NCI-H1417 (cell line): ENCODE measurements around the gene MXI1.

Experiments
- DNase-seq, 3 experiments: peaks; one replicate each; lab custom pipeline; 2025; lab: John Stamatoyannopoulos, UW

The MXI1 gene

GRCh38 chr10:110274647-110275046 is 67.2 kb downstream of the MXI1 start:
- DNase-seq = no peak

DNA sequence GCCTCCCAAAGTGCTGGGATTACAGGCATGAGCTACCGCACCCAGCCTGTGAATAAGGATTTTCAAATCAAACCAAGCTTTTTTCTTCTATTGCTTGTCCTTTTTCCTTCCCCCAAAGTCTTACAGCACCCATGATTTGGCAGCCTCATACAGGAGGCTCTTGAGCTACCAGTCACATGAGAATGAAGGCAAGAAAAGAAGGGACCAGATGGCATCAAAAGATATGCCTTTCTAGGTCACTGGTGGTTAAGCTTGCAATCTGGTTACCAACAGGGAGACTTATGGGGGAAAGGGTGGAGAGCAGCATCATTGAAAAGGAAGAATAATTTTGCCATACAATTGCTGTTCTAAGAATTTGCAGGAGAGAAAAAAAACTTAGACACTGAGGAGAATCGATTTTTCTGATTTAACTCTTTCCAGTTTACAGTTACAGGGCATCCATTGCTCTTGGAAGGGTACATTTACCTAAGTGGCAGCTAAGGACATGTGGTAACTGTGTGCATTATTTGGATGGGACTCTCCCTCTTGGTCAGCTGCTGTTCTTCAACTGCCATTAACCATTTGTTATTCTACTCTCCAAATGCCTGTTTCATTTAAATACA is 67.8 kb downstream of the MXI1 start:
- DNase-seq = no peak

DNA sequence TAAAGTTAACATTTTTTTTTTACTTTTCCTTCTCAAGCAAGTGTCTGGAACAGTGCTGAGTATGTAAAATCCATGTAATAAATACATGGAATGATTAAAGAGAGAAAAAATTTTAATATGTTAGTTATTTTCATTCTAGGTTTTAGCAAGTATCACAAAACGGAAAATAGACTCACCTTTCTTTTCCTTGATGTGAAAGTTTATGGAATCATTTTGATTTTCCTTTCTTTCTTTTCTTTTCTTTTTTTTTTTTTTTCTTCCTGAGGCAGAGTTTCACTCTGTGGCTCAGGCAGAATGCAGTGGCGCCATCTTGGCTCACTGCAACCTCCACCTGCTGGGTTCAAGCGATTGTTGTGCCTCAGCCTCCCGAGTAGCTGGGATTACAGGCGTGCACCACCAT is 69.2 kb downstream of the MXI1 start:
- DNase-seq = no peak

DNA sequence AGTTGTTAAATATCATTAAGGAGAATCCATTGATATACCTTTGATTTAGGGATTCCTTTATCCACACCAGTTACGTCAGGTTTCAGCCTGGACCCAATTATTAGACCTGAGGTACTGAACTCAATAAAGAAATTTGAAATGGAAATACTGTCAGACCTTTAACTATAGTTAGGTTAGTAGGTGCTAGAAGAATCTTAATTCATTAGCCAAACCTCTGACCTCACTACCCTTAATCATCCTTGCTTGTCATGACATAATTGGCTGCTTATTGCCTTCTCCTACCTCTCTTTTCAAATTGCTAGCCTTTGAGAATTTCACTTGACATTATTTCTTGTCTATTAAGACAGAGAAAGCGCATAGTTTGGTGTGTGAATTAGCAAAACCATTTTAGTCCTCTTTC is 70.2 kb downstream of the MXI1 start:
- DNase-seq = no peak

- DNase-seq = no peak
Measured at GRCh38 chr10:110278562-110279406, 71.4 kb downstream of the MXI1 start.

DNA sequence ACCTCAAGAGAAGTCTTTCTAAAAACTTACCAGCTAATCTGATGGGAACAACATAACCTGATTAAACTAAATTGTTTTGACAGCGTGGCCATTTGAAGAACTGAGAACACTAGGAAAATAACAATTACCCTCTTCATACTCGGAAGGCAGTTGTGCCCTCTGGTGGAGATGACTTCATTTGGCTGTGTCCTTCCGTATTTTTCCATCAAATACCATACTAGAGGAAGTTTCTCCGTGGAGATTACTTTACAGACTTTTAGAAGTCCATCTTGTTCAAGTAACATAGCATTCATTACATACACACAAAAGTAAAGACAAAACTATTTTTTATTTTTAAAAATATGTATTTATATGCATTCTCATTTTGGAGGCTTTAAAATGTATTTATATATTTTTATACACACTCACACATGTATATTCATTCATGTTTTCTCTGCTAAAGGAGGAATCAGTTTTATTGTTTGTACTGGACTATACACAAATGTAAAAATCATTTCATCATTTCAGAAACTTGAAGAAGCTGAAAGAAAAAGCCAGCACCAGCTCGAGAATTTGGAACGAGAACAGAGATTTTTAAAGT is 72.1 kb downstream of the MXI1 start:
- DNase-seq = peak; percentile 12 to 64 (median 28)

- DNase-seq = no peak
Measured at GRCh38 chr10:110284262-110284661, 76.9 kb downstream of the MXI1 start.

DNA sequence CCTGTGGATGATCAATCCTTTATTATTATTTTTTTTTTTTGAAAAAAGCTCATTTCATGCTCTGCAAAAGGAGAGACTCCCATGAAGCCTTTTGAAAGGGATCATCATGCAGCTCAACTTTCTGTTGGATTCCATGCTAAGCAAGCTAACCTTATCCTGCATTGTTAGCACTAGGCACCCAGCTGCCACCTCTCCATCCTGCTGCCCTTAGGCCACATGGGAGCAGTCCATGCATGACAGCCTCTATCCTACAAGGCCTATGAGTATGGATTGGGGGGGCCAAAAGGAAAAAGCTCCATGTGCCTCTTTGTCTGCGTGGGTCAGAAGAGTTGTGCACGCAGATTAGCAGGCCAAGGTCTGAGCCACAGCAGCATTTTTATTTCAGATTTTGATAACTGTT is 78.1 kb downstream of the MXI1 start:
- DNase-seq = peak in 1 of 3 experiments; percentile 2

DNA sequence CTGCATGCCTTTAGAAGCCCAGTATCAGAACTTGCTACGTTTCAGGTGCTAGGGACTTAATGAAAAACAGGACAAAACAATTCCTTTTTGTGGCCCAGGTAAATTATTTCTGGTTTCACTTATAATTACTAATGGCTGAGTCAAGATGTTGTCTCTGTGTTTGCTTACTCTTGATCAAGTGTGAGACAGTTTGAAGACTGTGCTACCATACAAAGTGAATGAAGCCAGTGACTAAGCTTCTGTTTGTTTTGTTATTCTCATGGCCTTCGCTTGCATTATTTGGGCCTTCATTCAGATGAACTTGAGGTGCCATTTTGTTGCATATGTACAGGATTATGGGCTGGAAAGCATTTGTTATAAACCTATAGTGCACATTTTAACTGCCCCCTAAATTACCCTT is 79.4 kb downstream of the MXI1 start:
- DNase-seq = no peak

DNA sequence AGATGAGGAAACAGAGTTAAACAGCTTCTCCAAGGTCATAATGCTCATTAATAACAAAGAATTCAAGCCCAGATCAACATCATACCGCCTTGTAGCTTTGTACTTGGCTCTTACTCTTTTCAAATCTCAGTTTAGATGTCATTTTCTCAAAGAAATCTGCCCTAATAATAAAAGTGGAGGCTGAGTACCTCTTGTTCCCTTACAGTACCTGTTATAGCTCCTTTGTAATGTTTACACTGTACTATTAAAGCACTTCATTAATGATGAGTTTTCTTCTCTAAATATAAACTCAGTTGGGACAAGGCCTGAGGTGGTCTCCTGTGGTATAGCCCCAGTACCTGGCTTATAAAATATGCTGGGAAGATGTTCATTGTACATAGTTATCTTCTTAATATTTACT is 89.6 kb downstream of the MXI1 start:
- no peak for DNase-seq

- DNase-seq = no peak
Measured at GRCh38 chr10:110300486-110300986, 93.1 kb downstream of the MXI1 start.

GRCh38 chr10:110303681-110304080 is 96.3 kb downstream of the MXI1 start:
- DNase-seq = no peak

GRCh38 chr10:110304394-110304779 is 97.0 kb downstream of the MXI1 start:
- peak in 2 of 3 experiments; percentile 45 to 65 for DNase-seq

- peak; percentile 90 to 97 (median 94) for DNase-seq
Measured at GRCh38 chr10:110304780-110305421, 97.5 kb downstream of the MXI1 start, which contains the start of gene SMNDC1. Gene SMNDC1, minus strand, starts transcription at chr10:110304920. Its CDS starts 1,333 bp downstream, at chr10:110303587.

GRCh38 chr10:110305767-110306451 is 98.5 kb downstream of the MXI1 start:
- peak in 2 of 3 experiments; percentile 59 to 75 for DNase-seq

DNA sequence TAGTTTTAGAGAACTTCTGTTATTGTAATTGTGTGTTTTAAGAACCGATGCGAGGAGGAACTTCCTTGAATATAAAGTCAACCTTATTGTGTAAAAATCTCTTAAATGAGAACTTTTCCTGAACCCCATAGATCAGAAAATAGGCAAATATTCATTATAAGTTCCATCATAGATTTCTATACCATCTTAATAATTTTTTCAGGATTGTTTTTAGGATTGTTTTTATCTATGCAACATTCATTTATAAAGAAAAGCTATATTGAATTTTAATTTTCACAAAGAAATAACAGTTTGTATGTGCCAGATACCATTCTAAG is 99.0 kb downstream of the MXI1 start:
- DNase-seq = no peak

GRCh38 chr10:110307805-110308204 is 100.4 kb downstream of the MXI1 start:
- no peak for DNase-seq

DNA sequence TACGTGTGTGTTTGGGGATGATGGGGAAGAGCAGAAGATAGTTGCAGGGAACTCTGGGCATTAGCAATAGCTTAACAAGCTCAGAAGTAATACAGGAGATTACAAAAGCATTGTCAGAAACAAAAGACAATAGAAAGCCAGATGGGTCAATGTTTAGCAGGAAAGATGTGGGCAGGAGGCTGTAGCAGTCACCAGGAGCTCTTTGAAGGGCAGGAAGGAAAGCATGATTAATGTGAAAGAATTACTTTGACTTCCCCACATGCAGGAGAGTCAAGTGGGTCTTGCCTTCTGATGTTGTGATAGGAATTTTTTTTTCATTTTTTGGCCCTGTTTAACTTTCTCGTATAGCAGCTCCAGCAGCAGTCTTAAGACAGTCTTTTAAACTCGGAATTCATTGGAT is 103.3 kb downstream of the MXI1 start:
- DNase-seq = no peak

DNA sequence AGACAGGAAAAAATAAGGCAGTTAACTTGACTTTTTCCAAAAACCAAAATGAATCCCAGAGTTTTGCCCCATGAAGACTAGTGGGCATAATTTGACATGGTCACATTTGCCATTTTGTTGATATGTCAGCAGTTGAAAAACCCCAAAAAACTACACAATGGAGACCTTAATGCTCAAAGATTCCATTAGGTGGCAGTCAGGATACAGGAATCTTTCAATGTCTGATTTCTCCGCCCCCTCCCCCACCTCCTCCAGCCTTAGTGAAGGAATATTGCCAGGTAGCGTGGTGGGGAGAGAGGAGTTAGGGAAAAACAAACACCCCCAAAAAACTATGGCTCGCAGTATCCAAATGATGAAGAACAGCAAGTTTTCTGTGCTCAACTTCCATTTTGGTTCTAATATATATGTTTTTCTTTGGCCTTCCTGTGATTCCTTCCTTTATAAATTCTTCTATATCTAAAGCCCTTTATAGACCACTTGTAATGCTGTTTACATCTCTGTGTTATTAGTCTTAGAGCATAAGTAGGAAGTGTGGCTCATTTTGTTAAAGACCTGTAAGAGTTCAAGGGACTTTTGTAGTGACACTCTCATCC is 104.0 kb downstream of the MXI1 start:
- DNase-seq = peak; percentile 38 to 71 (median 47)

DNA sequence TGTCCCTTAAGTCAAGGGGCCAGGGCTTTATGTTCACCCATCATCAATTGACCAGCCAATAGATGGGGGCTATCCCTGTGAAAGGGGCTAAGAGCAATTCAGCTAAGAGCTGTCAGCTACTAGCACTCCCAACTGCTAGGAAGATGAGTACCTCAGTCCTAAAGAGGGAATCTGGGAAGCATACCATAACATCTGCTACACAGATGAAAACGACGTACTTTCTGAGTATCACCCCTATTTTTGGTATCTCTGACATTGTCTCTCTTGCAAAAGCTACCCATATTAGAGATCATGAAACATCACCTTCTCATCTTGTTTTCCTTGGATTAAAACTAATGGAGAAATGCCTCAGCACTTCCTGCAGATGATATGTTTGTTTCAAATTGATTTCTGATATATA is 104.8 kb downstream of the MXI1 start:
- no peak for DNase-seq

DNA sequence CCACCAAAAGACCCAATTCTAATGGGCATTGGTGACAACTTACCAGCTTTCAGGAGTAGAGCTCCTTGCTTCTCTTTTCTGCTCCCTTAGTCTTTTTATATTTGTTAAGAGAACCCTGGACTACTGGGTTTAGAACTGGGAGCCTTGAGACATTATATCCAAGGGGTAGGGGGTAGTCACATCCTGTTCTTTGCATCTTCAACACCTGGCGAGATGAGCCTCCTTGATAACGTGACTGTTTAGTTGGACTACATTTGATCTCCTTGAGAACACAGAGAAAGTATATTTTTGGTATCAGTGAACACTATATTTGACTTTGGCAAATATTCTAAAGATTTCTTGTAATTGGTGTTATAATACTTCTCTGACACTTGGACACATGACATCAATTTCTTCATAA is 106.3 kb downstream of the MXI1 start:
- no peak for DNase-seq
